Choroid plexus epithelial cell (primary cell): ENCODE measurements around the gene TTC33.
A peak's percentile ranks its signal among the peaks of the same experiment; 100 is the strongest.

Experiments used
- DNase-seq: peaks from one replicate; pipeline ENCODE4 v3.0.0-alpha.2; 2010; ENCODE audit warnings: low read depth
- H3K4me3 ChIP-seq: 2 replicates; pipeline ENCODE4 v1.5.1; 2011; ENCODE audit warnings: low read depth, mild to moderate bottlenecking, control low read depth, low read length, moderate library complexity
- CTCF ChIP-seq: conservative IDR thresholded peaks from 2 replicates; pipeline ENCODE4 v1.5.1; 2011; ENCODE audit warnings: low read depth, mild to moderate bottlenecking, control low read depth, inconsistent platforms, low read length, moderate library complexity

Gene TTC33

GRCh38 chr5:40483316-40483715 is 272.4 kb downstream of the TTC33 start:
- no peak for TF ChIP-seq CTCF
- DNase-seq: peak; percentile 39
- no peak overlapping the region for H3K4me3 ChIP-seq

DNA sequence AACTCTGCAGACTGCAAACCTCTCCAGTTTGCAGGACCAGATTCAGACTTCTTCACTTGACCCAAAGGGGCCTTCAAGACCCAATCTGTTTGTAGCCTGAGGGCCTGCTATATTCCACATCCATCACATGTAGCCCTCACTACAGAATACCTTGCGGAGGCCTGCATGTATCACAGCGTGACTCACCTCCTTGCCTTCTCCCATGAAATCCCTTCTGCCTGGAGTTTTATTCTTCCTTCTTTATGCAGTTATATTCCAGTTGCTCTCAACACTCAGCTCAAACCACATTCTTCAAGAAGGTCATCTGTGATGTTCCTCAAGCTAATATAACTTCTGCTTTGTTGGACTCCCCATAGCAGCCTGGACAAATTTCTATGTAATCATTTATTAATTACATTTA is 274.5 kb downstream of the TTC33 start:
- no peak for TF ChIP-seq CTCF
- DNase-seq: no peak

GRCh38 chr5:40480392-40480791 is 275.4 kb downstream of the TTC33 start:
- no peak overlapping the region for H3K4me3 ChIP-seq
- no peak for TF ChIP-seq CTCF
- no peak for DNase-seq

More for the DNA sequence above, 274.5 kb downstream of the TTC33 start:
- no peak overlapping the region for H3K4me3 ChIP-seq

GRCh38 chr5:40479939-40480338 is 275.8 kb downstream of the TTC33 start:
- no peak for TF ChIP-seq CTCF
- H3K4me3 ChIP-seq: no peak overlapping the region
- no peak for DNase-seq

GRCh38 chr5:40478766-40479165 is 277.0 kb downstream of the TTC33 start:
- TF ChIP-seq CTCF: no peak
- no peak overlapping the region for H3K4me3 ChIP-seq
- DNase-seq: no peak

- no peak for DNase-seq
- no peak overlapping the region for H3K4me3 ChIP-seq
- TF ChIP-seq CTCF: no peak
Observed at GRCh38 chr5:40477856-40478546, 277.8 kb downstream of the TTC33 start.

- TF ChIP-seq CTCF: no peak
- no peak overlapping the region for H3K4me3 ChIP-seq
- DNase-seq: no peak
Observed at GRCh38 chr5:40475561-40475960, 280.2 kb downstream of the TTC33 start.
